Motor neuron (in vitro differentiated cells): ENCODE data around the gene LTBR. TPM values are rescaled to one million over a fixed set of nuclear protein-coding genes. Genes with fewer than 3 reads are reported as not detected.
A peak's percentile ranks its signal among the peaks of the same experiment; 100 is the strongest.

Source experiments
- ATAC-seq, 8 experiments: fragments of 200-7000 bp; cut with Tn5 transposase; replicated peaks in 6 of 8; 2 replicates each; pipeline ENCODE4 v1.8.0; 2021; ENCODE audit warnings: mild to moderate bottlenecking in 8 of 8, moderate library complexity in 8 of 8
- H3K27ac ChIP-seq, 2 donors: fragments of 250-450 bp; sonication (Bioruptor Pico); 2 replicates each; pipeline ENCODE4 v1.9.0; 2021; ENCODE audit warnings: antibody characterized with exemption in 2 of 2, mild to moderate bottlenecking in 2 of 2, moderate library complexity in 1 of 2
- H3K4me1 ChIP-seq, 2 donors: fragments of 250-450 bp; sonication (Bioruptor Pico); replicated peaks in 1 of 2; 2 replicates each; pipeline ENCODE4 v1.6.1; 2021; ENCODE audit warnings: antibody characterized with exemption in 2 of 2, mild to moderate bottlenecking in 2 of 2, moderate library complexity in 1 of 2
- H3K4me3 ChIP-seq, 5 donors: fragments of 250-450 bp; sonication (Bioruptor Pico); 2 replicates each; pipeline ENCODE4 v1.9.0; 2021; ENCODE audit warnings: antibody characterized with exemption in 5 of 5, mild to moderate bottlenecking in 5 of 5, moderate library complexity in 4 of 5
- WGBS, 10 experiments: fragments of 450-650 bp; shearing (Covaris generic); methylation state at CpG; one replicate each; pipeline ENCODE4 v1.0.0; 2022; 5-methylcytosine and 5-hydroxymethylcytosine counted together
- in situ Hi-C, 9 experiments: fragments of 400-800 bp; cut with MboI; loops; one replicate each; pipeline ENCODE4 v1.15.0; 2021; ENCODE audit warnings: low sequenced_read_pairs in 9 of 9, low pct_unique_long_range_greater_than_20kb in 2 of 9; ENCODE audit not compliant: unreplicated experiment in 9 of 9
- total RNA-seq, 8 experiments: library from RNA; unstranded; fragments of 300-600 nt; gene quantifications; 2 replicates each; pipeline versions ENCODE4 v1.2.3 to v1.2.4, GENCODE V29; 2022

The LTBR gene
- total RNA-seq, 8 experiments from 2014 or later = 0.11 to 115 (median 1.6) TPM

DNA sequence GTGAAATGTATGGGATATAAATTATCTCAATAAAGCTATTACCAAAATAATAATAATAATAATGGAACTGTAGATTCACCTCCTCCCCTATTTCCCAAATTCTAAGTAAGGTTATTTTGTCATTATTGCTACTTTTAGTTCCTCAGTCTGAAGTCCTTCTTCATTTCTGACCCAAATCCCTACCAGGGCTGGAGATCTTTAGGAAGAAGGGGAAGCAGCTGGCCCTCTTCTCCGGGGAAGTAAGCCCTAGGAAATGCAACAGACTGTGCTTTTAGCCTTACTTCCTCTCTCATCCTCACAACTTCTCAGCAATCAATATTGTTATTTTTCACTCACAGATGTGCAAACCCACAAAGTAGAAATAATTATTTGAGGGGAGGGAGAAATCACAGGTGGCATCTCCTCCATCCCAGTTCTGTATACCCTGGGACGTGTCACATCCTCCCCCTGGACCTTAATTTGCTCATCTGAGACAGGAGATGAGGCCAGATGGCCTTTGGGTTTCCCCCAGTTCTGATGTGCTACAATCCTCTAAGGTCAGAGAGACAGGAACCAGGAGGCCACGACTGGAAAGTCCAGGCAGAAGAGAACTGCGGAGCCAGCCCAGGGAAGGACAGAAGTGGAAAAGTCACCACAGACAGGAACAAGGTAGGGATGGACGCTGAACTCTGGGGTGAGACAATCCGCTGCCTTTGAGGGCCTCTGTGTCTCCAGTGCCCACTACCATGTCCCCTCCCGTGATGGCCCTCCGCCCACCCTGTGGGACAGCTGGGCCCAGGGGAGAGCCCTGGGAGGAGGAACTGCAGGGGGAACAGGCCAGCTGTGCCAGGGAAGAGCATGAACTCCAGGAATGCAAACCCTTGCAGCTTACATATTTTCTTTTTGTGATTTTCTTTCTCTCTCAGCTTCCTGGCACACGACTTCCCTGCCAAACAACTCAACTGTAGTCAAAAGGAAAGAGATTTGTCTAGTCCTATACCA is 31.5 kb upstream of the LTBR start:
- Histone ChIP-seq H3K4me3 (no peak overlapping the region), H3K4me1 (no peaks in the 10 kb centered on the region), H3K27ac (no peak overlapping the region)
- ATAC-seq = no peak
- 22 to 93% (median 72%) methylated on average over 1 to 6 of the region's 9 CpGs; no CpG with 5 or more reads in 1 of the 10 experiments for WGBS, 10 experiments
- in situ Hi-C loops = no loop called here

DNA sequence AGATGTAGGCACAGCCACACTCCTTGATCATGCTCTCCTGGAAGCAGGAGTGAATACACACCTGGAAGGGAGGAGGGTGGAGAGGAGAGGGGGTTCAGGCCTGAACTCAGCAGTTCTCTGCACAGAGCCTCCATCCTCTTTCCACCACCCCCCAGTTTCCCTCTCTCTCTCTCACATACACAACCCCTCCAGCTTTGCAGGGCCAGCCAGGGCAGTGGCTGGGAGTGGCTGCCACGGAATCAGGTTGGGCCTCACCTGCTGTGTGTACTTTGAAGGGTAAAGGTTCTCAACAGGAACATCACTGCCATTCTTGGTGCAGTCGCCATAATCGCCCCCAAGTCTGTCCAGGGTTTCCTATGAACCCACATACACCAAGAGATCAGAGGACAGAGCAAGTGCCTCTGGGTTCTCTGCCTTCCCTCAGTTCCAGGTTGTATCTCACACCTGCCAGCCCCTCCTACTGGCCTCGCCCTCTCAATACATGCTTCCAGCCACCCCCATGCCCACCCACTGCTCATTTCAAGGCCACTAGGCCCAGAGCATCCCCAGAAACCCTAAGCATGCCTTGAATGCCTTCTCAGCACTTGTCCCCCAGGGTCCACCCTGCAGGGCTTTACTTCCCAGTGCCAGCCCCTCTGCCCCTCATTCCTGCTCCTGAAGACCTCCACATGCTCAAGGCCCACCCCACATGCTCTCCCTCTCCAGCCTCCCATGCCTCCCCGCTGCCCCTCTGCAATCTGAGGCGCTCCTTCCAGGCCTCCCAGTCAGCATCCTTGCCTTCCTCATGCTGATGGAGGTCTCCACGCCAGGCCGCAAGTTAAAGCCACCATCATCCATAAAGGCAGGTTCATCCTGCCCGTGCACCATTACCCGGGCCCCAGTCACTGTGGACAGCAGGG is 29.2 kb upstream of the LTBR start:
- Histone ChIP-seq H3K4me1 (no peaks in the 10 kb centered on the region), H3K27ac (no peak overlapping the region), H3K4me3 (no peak overlapping the region)
- in situ Hi-C loops = no loop called here
- no peak for ATAC-seq
- WGBS, 10 experiments = 60 to 93% (median 80%) methylated on average over 1 to 3 of the region's 10 CpGs; no CpG with 5 or more reads in 4 of the 10 experiments

DNA sequence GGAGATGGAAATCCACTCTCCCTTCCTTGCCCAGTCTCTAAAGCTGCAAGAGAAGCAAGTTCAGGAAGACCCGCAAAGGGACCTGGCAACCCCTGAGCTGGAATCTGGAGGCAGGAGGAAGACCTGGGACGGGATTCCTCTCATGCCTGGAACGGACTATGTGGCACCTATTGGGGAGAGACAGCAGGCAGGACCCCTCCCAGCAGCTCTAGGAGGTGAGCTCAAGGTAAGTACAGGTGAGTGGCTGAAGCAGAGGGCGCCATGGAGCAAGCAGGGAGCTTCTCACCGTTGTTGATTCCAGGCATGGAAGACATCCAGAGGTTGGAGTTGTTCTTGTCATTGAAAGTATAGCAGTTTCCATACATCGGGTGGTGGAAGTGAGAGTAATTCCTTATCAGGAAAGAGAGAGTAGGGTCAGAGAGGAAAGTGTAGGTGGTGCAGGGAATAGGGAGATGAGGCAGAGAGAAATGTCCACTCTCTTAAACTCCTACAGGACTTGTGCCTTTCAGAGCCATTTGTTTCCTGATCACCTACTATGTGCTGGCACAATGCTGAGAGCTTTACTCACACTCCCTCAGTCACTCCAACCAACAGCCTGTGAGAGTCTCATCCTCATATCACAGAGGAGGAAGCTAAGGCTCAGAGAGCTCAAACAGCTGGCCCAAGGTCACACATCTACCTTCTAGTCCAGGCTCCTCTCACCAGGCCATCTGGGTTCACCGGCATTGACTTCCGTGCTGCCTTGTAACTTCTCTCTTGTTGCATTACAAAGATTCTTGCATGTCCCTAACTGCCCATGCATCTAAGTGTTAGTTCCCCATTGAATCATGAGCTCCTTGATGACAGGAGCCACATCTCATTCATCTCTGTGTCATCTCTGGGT is 28.2 kb upstream of the LTBR start:
- no peak for ATAC-seq
- no peaks in the 10 kb centered on the region for H3K4me1 ChIP-seq
- WGBS, 10 experiments = 59 to 88% (median 77%) methylated on average over 1 to 3 of the region's 8 CpGs; no CpG with 5 or more reads in 4 of the 10 experiments
- no peak overlapping the region for H3K27ac ChIP-seq
- H3K4me3 ChIP-seq = no peak overlapping the region
- in situ Hi-C loops = no loop called here

DNA sequence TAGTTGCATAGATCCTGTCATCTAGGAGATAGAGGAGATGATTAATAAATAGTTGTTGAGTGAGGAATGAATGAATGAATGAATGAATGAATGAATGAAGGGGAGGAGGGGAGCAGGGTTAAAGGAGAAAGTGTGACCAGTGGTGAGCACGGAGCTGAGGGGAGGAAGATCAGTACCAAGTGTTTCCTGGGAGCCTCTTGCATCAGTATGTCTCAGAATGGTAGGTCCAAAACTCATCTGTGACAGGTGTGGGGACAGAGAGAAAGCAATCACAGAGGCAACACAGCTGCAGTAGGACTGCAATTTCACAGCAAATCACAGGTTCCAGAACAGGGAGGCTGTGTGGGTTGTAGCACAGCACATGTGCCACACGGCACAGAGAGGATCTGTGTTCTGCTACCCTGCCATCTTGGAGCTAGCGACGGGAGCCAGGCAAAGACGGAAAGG is 27.6 kb upstream of the LTBR start:
- H3K4me3 ChIP-seq = no peak overlapping the region
- no peak for ATAC-seq
- 40 to 100% (median 73%) methylated on average over 1 to 2 of the region's 5 CpGs; no CpG with 5 or more reads in 1 of the 10 experiments for WGBS, 10 experiments
- no peak overlapping the region for H3K27ac ChIP-seq
- no peaks in the 10 kb centered on the region for H3K4me1 ChIP-seq
- in situ Hi-C loops = no loop called here

DNA sequence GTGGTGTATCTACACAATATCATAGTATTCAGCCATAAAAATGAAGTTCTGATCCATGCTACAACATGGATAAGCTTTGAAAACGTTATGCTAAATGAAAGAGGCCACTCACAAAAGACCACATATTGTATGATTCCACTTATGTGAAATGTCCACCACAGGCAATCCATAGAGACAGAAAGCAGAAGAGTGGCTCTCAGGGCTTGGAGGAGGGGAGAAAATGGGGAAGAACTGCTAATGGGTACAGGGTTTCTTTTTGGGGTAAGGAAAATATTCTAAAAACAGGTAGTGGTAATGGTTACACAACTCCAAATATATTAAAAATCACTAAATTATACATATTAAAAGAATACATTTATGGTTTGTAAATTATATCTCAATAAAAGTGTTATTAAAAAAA is 25.1 kb upstream of the LTBR start:
- Histone ChIP-seq H3K27ac (no peak overlapping the region), H3K4me3 (no peak overlapping the region), H3K4me1 (no peaks in the 10 kb centered on the region)
- ATAC-seq = no peak
- in situ Hi-C loops = no loop called here
- WGBS, 10 experiments = 0 to 60% (median 25%) methylated on average over 1 of the region's 1 CpG; no CpG with 5 or more reads in 3 of the 10 experiments

DNA sequence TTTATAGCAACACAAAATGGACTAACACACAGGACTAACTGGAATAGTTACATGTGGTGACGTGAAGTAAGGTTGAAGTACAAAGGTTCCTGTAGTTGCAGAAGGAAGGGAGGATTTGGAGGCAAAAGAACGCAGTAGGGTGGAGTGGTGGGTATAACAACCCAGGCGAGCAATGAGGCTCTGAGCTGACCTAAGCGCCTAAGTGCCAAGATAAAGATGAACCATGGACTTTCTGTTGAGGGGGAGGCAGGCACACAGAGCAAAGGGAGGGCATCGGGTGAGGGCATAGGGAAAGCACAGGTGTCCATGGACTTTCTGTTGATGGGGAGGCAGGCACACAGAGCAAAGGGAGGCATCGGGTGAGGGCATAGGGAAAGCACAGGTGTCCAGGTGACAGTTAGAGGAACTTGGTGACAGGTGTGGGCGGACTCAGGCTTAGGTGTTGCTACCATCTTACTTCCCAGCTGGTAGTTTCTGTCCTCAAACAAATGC is 23.8 kb upstream of the LTBR start:
- H3K4me1 ChIP-seq = no peaks in the 10 kb centered on the region
- WGBS, 10 experiments = 60 to 83% (median 77%) methylated on average over 1 to 6 of the region's 7 CpGs; no CpG with 5 or more reads in 2 of the 10 experiments
- in situ Hi-C loops = no loop called here

DNA sequence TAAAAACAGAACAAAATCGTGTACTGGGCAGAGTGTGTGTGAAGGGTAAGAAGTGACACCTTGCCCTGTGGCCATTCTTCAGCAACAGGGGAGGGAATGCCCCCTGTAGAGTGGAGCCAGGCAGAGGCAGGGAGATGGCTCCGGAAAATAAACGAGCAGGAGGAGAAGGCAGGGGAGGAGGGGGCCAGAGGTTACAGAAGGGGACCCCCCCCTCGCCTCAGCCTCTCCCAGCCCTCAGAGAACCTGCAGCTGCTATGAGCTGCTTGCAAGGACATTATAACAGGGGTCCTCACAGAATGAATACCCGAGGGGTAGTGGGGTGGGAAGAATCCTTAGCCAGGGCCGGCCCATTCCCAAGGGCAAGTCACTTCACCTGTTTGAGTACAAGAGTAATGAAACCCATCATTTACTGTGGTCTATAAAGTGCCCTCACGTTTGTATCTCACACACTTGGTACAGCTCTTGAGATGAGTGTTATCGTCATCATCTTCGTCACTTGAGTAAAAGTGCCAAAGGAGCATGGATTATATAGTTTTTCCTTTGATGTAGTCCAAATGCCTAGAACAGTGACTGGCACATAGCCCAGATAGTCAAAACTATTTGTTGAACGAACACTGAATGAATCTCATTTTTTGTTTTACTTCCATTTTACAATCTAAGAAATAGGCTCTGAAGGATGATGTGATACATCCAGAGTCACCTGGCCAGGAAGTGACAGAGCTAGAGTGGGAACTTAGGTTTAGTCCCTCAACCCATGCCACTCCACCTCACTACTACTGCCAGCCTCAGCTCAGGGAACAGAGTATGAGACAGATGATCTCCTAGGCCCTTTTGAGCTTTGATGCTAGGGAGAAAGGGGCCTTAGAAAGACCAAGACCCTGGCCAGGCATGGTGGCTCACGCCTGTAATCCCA is 23.1 kb upstream of the LTBR start:
- Histone ChIP-seq H3K4me3 (no peak overlapping the region), H3K4me1 (no peaks in the 10 kb centered on the region), H3K27ac (no peak overlapping the region)
- in situ Hi-C loops = no loop called here
- WGBS, 10 experiments = 17 to 81% (median 66%) methylated on average over 1 to 8 of the region's 11 CpGs; no CpG with 5 or more reads in 2 of the 10 experiments
- ATAC-seq = no peak

More for the DNA sequence above, 23.8 kb upstream of the LTBR start:
- Histone ChIP-seq H3K4me3 (no peak overlapping the region), H3K27ac (no peak overlapping the region)
- no peak for ATAC-seq

DNA sequence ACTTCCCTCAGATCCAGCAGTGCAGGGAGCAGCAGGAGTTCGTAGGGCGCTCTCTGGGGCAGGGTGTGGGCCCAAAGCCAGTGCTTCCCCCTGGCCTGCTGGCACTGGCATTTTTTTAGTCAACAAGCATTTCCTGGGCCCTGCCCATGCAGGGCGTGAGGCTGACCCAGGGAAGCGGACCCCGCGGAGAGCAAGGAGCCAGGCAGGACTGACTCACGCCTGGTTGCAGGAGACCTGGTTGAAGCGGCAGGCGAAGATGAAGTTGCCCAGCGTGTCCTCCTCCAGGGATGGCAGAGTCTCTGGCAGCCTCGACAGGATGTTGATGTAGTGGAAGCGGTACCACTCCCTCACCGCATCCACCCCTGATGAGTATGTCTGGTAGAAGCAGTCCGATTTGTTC is 22.1 kb upstream of the LTBR start:
- Histone ChIP-seq H3K4me3 (no peak overlapping the region), H3K4me1 (no peaks in the 10 kb centered on the region), H3K27ac (no peak overlapping the region)
- WGBS, 10 experiments = 69 to 100% (median 90%) methylated on average over 1 to 11 of the region's 14 CpGs; no CpG with 5 or more reads in 4 of the 10 experiments
- in situ Hi-C loops = no loop called here
- peak in 1 of 8 experiments; percentile 22 for ATAC-seq

DNA sequence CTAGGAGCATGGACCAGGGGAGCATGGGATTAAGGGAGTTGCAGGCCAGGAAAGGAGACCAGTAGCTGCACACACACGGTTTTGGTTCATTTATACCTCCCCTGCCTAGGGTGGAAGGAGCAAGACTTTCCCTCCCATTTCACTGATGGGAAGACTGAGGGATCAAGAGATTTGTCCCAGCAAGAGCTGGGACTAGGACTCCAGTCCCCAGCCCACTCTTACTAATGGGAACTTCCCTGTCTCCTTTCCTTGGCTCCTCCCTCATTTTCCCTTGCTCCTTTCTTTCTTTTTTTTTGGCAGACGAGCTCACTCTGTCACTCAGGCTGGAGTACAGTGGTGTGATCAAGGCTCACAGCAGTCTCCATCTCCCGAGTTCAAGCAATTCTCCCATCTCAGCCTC is 21.6 kb upstream of the LTBR start:
- no peak for ATAC-seq
- H3K4me1 ChIP-seq = no peaks in the 10 kb centered on the region
- no peak overlapping the region for H3K27ac ChIP-seq
- in situ Hi-C loops = no loop called here
- H3K4me3 ChIP-seq = no peak overlapping the region
- 0 to 80% (median 63%) methylated on average over 1 to 2 of the region's 3 CpGs; no CpG with 5 or more reads in 3 of the 10 experiments for WGBS, 10 experiments

DNA sequence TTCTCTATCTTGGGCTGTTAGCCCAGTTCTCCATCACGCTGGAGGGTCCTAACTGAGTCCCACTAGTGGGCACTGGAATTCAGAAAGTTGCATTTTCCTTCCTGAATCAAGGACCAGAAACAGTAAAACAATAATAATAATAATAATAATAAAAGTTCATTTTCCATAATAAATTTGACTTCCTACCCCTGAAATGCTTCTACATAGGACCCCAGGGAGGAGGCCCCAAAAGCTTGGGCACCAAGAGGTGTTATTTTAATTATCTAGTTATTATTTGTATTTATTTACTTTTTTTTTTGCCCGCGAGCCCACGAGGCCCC is 21.0 kb upstream of the LTBR start:
- no peak for ATAC-seq
- in situ Hi-C loops = no loop called here
- WGBS, 10 experiments = 10 to 100% methylated on average over 1 to 4 of the region's 4 CpGs; no CpG with 5 or more reads in 8 of the 10 experiments
- Histone ChIP-seq H3K27ac (no peak overlapping the region), H3K4me1 (no peaks in the 10 kb centered on the region), H3K4me3 (peak overlapping the region in 2 of 5 donors; percentile 26)

DNA sequence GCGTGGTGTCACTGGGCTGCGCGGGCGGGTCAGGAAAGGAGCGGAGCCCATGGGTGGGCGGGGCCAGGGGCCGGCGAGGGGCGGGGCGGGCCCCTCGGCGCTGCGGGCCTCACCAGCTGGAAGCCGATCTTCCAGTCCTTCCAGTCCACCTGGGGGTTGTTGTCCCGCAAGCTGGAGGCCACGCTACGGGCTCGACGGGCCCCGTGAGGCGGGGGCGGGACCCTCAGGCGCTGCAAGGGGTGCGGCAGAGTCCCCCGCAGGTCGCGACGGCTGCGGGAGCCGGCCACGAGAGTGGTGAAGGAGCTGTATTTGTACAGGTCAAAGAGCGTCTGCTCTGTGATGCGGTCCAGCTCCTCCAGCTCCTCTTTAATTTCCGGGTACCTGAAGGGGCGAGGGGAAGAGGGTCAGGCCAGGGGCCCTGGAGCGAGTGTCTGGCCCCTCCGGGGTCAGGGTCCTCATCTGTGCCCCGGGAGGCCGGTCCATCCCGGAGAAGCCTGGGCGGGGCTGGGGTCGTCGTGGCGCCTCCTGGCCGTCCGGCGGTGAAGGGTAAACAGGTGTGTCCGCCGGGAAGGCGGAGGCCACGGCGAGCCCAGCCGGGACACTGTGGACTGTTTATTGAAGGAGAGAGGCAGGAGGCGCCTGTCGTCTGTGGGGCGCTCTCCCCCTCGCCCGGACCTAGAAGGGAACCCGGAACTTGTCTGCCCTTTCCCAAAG is 20.5 kb upstream of the LTBR start:
- H3K4me3 ChIP-seq = peak overlapping the region in 4 of 5 donors; percentile 5 to 26 (median 24)
- no peaks in the 10 kb centered on the region for H3K4me1 ChIP-seq
- peak; percentile 74 to 93 (median 86) for ATAC-seq
- in situ Hi-C loops = no loop called here
- 2 to 80% methylated on average over 1 to 7 of the region's 59 CpGs; no CpG with 5 or more reads in 8 of the 10 experiments for WGBS, 10 experiments
- no peak overlapping the region for H3K27ac ChIP-seq
